ENCODE data around the gene MEMO1.
"Not testable (repeated sequence)": the region's sequence is repeated elsewhere in the genome, so short reads cannot be mapped to it uniquely, and the experiment has no call there.

The MEMO1 gene

DNA sequence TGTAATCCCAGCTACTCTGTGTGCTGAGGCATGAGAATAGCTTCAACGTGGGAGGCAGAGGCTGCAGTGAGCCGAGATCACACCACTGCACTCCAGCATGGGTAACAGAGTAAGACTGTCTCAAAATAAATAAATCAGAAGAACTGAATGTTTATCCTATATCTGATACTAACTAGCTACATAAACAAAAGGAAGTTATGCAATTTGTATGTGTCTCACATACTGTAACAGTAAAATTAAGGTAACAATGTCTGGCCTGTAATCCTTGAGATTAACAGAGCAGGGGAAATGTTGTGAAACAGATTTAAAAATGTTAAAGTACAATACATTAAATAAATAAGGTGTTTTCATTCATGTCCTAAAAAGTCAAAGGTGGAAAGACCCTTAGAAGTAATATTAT, 150.8 kb downstream of the MEMO1 start:
- no peak overlapping the region for H3K27ac ChIP-seq
- TF ChIP-seq, protein P1, sequence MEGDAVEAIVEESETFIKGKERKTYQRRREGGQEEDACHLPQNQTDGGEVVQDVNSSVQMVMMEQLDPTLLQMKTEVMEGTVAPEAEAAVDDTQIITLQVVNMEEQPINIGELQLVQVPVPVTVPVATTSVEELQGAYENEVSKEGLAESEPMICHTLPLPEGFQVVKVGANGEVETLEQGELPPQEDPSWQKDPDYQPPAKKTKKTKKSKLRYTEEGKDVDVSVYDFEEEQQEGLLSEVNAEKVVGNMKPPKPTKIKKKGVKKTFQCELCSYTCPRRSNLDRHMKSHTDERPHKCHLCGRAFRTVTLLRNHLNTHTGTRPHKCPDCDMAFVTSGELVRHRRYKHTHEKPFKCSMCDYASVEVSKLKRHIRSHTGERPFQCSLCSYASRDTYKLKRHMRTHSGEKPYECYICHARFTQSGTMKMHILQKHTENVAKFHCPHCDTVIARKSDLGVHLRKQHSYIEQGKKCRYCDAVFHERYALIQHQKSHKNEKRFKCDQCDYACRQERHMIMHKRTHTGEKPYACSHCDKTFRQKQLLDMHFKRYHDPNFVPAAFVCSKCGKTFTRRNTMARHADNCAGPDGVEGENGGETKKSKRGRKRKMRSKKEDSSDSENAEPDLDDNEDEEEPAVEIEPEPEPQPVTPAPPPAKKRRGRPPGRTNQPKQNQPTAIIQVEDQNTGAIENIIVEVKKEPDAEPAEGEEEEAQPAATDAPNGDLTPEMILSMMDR (conservative IDR thresholded peaks at IDR 0.05), result no peak

DNA sequence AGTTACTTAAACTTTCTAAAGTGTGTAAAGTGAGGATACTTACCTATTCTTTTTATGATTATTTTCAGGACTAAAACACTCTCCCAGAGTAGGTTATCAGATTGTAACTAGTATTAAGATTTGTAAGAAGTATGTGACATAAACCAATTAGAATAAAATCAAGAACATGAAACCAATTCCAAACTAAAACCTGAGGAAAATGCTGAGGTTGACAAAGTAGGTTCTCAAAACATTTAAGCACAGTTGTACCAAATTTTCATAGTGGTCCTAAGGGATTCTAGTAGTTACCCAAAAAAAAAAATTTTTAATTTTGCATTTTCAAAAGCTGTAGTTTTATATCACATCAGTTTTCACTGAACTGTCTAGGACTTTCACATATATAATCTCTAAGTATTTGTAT, 157.3 kb downstream of the MEMO1 start:
- no peak overlapping the region for H3K27ac ChIP-seq
- TF ChIP-seq, protein P1 (conservative IDR thresholded peaks at IDR 0.05), result no peak

- not testable (repeated sequence) for H3K27ac ChIP-seq
Observed at GRCh38 chr2:31842150-31842549, 168.7 kb downstream of the MEMO1 start.

DNA sequence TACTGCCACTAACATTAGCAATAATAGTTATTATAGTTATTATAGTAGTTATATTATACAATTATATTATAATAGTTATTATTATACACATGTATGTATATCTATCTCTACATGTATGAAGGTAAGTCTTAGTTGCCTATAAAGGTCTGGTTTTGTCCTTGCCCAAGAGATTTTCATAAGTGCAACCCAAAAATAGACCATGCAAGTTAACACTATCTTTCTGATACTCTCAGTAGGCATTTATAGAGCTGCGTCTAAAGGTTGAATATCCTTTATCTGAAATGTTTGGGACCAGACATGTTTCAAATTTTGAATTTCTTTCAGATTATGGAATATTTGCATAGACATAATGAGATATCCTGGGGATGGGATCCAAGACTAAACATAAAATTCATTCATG, 175.4 kb downstream of the MEMO1 start:
- no peak overlapping the region for H3K27ac ChIP-seq
- TF ChIP-seq, protein P1 (conservative IDR thresholded peaks at IDR 0.05), result no peak

GRCh38 chr2:31832363-31832762, 178.4 kb downstream of the MEMO1 start:
- TF ChIP-seq, protein P1 (conservative IDR thresholded peaks at IDR 0.05), result no peak
- no peak overlapping the region for H3K27ac ChIP-seq

GRCh38 chr2:31831585-31831984, 179.2 kb downstream of the MEMO1 start:
- H3K27ac ChIP-seq, result no peak overlapping the region
- TF ChIP-seq, protein P1 (conservative IDR thresholded peaks at IDR 0.05), result no peak

- TF ChIP-seq, protein P1 (conservative IDR thresholded peaks at IDR 0.05), result no peak
- no peak overlapping the region for H3K27ac ChIP-seq
Observed at GRCh38 chr2:31828891-31829290, 181.9 kb downstream of the MEMO1 start.

DNA sequence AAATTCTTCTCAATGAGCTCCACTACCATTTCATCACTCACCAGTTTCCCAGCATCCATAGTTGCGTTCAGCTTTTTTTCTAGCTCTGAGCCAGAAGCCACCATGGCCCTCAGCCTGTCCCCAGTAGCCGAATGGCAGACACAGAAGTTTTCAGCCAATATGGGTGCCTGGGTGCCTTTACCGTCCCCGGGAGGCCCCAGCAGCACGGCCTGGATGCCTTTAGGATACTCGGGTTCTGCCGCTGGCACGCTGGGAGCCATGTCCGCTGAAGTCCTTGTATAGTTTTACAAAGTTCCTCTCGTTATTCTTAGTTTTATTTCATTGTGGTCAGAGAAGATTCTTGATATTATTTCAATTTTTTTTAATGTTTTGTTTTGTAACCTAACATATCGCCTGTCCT, 187.2 kb downstream of the MEMO1 start:
- no peak overlapping the region for H3K27ac ChIP-seq
- TF ChIP-seq, protein P1 (conservative IDR thresholded peaks at IDR 0.05), result no peak
